Mucosa of gallbladder (tissue), 1 donor: ENCODE data around the gene ZFR2. TPM values are rescaled to one million over a fixed set of nuclear protein-coding genes. Genes with fewer than 3 reads are reported as not detected.
"Not testable (repeated sequence)": the region's sequence is repeated elsewhere in the genome, so short reads cannot be mapped to it uniquely, and the experiment has no call there.

ENCODE experiments used
- DNase-seq: peaks from one replicate; pipeline ENCODE4 v3.0.0-alpha.2; 2020; ENCODE audit warnings: low spot score
- total RNA-seq: library from RNA; stranded (reverse); gene quantifications from one replicate; pipeline ENCODE4 v1.2.1, GENCODE V29; 2021
- donor health status: DM: no; HTN: no; CAD: no.

Gene ZFR2
- total RNA-seq, 1 donor from 2014 or later: 0.55 TPM

- no peak for DNase-seq
Measured at GRCh38 chr19:3771906-3772455, 96.9 kb downstream of the ZFR2 start, which contains the start of gene RAX2. TSS of gene RAX2 (minus strand) at chr19:3772228. CDS start at chr19:3771742, 486 bp downstream.

GRCh38 chr19:3771000-3771905 is 97.6 kb downstream of the ZFR2 start:
- no peak for DNase-seq

- no peak for DNase-seq
Measured at GRCh38 chr19:3770136-3770999, 98.5 kb downstream of the ZFR2 start.

GRCh38 chr19:3769494-3769893 is 99.3 kb downstream of the ZFR2 start:
- DNase-seq: no peak

- no peak for DNase-seq
Measured at GRCh38 chr19:3768748-3769099, 100.1 kb downstream of the ZFR2 start.

- no peak for DNase-seq
Measured at GRCh38 chr19:3768015-3768747, 100.7 kb downstream of the ZFR2 start.

GRCh38 chr19:3767050-3767449 is 101.8 kb downstream of the ZFR2 start:
- no peak for DNase-seq

GRCh38 chr19:3766520-3766919 is 102.3 kb downstream of the ZFR2 start:
- DNase-seq: no peak

GRCh38 chr19:3765757-3766156 is 103.1 kb downstream of the ZFR2 start:
- DNase-seq: not testable (repeated sequence)

GRCh38 chr19:3765121-3765520 is 103.7 kb downstream of the ZFR2 start:
- DNase-seq: no peak

GRCh38 chr19:3762501-3763459 is 106.1 kb downstream of the ZFR2 start, which contains the start of gene MRPL54:
TSS of gene MRPL54 (plus strand) at chr19:3762682. CDS start at chr19:3762701, 19 bp downstream.
- peak; percentile 100 for DNase-seq

- DNase-seq: no peak
Measured at GRCh38 chr19:3762130-3762473, 106.7 kb downstream of the ZFR2 start.

- peak; percentile 92 for DNase-seq
Measured at GRCh38 chr19:3761382-3762129, 107.3 kb downstream of the ZFR2 start, which contains the start of gene APBA3. TSS of gene APBA3 (minus strand) at chr19:3761692. CDS start at chr19:3760264, 1,428 bp downstream.

GRCh38 chr19:3760871-3761361 is 107.9 kb downstream of the ZFR2 start:
- no peak for DNase-seq

GRCh38 chr19:3759482-3760254 is 109.2 kb downstream of the ZFR2 start:
- no peak for DNase-seq

- DNase-seq: not testable (repeated sequence)
Measured at GRCh38 chr19:3758297-3758696, 110.5 kb downstream of the ZFR2 start.

- DNase-seq: not testable (repeated sequence)
Measured at GRCh38 chr19:3757705-3758104, 111.1 kb downstream of the ZFR2 start.
